Glomerular endothelial cell (primary cell): ENCODE results near the gene PHYHIPL. TPM values are rescaled to one million over a fixed set of nuclear protein-coding genes. Genes with fewer than 3 reads are reported as not detected.

ENCODE experiments used
- DNase-seq: peaks from one replicate; pipeline ENCODE4 v3.0.0-alpha.2; 2011; ENCODE audit warnings: low read depth, low spot score; ENCODE audit errors: extremely low read depth
- total RNA-seq: library from RNA; depleted of rRNA; stranded (reverse); fragments of >200 nt; gene quantifications from 2 replicates; pipeline ENCODE4 v1.2.3, GENCODE V29; 2015

PHYHIPL gene
- total RNA-seq, 1 donor from 2014 or later, result not detected

- DNase-seq, result no peak
Observed at GRCh38 chr10:59252491-59252890, 76.0 kb downstream of the PHYHIPL start.

- DNase-seq, result no peak
Observed at GRCh38 chr10:59255463-59255862, 79.0 kb downstream of the PHYHIPL start.

GRCh38 chr10:59257224-59257623 is 80.8 kb downstream of the PHYHIPL start:
- no peak for DNase-seq

- no peak for DNase-seq
Observed at GRCh38 chr10:59258890-59259289, 82.4 kb downstream of the PHYHIPL start.

GRCh38 chr10:59265141-59265540 is 88.7 kb downstream of the PHYHIPL start:
- DNase-seq, result no peak

- DNase-seq, result no peak
Observed at GRCh38 chr10:59266321-59266720, 89.9 kb downstream of the PHYHIPL start.

GRCh38 chr10:59268460-59268859 is 92.0 kb downstream of the PHYHIPL start:
- DNase-seq, result no peak

- DNase-seq, result no peak
Observed at GRCh38 chr10:59269651-59270050, 93.2 kb downstream of the PHYHIPL start.

- DNase-seq, result no peak
Observed at GRCh38 chr10:59270492-59270891, 94.0 kb downstream of the PHYHIPL start.

- DNase-seq, result no peak
Observed at GRCh38 chr10:59271160-59271559, 94.7 kb downstream of the PHYHIPL start.

GRCh38 chr10:59272061-59272460 is 95.6 kb downstream of the PHYHIPL start:
- no peak for DNase-seq

- DNase-seq, result no peak
Observed at GRCh38 chr10:59273445-59273844, 97.0 kb downstream of the PHYHIPL start.

GRCh38 chr10:59276133-59276532 is 99.7 kb downstream of the PHYHIPL start:
- no peak for DNase-seq

- DNase-seq, result no peak
Observed at GRCh38 chr10:59276919-59277318, 100.5 kb downstream of the PHYHIPL start.

GRCh38 chr10:59279476-59279875 is 103.0 kb downstream of the PHYHIPL start:
- no peak for DNase-seq

GRCh38 chr10:59279991-59280505 is 103.6 kb downstream of the PHYHIPL start:
- DNase-seq, result no peak

GRCh38 chr10:59281861-59282260 is 105.4 kb downstream of the PHYHIPL start:
- DNase-seq, result no peak

GRCh38 chr10:59283456-59284091 is 107.1 kb downstream of the PHYHIPL start:
- no peak for DNase-seq

GRCh38 chr10:59284118-59284975 is 107.9 kb downstream of the PHYHIPL start:
- no peak for DNase-seq

- no peak for DNase-seq
Observed at GRCh38 chr10:59285073-59285472, 108.6 kb downstream of the PHYHIPL start.

- DNase-seq, result no peak
Observed at GRCh38 chr10:59285848-59286247, 109.4 kb downstream of the PHYHIPL start.
